Coronary artery (tissue), 2 donors: ENCODE measurements around the gene HOXA10.
A peak's percentile ranks its signal among the peaks of the same experiment; 100 is the strongest.

Experiments
- DNase-seq: peaks from one replicate; pipeline ENCODE4 v3.0.0-alpha.2; 2017; ENCODE audit warnings: low spot score
- H3K27ac ChIP-seq, 2 donors: fragments of 200-600 bp; sonication (generic); one replicate each; pipeline ENCODE4 v1.5.1; 2016 to 2019
- H3K4me3 ChIP-seq: fragments of 200-600 bp; sonication (generic); 2 replicates; pipeline ENCODE4 v1.5.1; 2016; ENCODE audit warnings: mild to moderate bottlenecking, moderate library complexity
- TF ChIP-seq, protein P1 (sequence below): fragments of 200-600 bp; sonication (generic); IDR thresholded peaks from one replicate; pipeline ENCODE4 v1.5.1; 2019; ENCODE audit warnings: antibody characterized with exemption

HOXA10 gene

DNA sequence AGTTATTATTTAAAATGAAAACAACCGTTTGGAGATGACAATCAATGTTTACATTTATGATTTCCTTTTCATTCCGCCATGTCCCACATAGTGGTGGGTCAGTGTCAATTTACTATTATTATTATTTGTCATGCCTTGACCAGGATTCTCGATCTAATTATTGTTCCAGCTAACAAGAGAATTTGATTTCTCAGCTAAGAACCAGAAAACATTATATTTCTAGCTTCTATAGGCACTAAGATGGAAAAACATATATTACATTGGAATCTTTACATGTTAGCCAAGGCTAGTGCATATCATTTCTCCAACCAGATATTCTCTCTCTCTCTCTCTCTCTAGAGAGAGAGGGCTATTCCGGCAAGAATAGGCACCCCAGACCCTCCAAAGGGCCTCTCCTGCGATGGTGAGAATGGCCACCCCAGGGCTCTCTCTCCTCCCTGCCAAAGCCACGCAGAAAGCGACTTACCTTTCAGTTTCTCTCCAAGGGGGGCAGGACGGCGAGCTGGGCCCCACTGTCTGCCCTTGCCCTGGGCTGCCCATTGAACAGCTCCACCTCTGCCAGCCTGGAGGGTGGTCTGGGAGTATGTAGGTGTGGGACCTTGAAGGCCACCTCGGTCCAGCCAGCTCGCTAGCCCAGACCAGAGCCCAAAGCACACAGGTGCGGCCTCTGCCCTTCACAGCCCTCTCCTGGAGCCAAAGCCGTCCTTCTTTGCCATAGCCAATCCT lies 24.1 kb downstream of the HOXA10 start:
- H3K4me3 ChIP-seq, result peak overlapping the region; percentile 60
- peak; percentile 58 for DNase-seq
- TF ChIP-seq, protein P1, sequence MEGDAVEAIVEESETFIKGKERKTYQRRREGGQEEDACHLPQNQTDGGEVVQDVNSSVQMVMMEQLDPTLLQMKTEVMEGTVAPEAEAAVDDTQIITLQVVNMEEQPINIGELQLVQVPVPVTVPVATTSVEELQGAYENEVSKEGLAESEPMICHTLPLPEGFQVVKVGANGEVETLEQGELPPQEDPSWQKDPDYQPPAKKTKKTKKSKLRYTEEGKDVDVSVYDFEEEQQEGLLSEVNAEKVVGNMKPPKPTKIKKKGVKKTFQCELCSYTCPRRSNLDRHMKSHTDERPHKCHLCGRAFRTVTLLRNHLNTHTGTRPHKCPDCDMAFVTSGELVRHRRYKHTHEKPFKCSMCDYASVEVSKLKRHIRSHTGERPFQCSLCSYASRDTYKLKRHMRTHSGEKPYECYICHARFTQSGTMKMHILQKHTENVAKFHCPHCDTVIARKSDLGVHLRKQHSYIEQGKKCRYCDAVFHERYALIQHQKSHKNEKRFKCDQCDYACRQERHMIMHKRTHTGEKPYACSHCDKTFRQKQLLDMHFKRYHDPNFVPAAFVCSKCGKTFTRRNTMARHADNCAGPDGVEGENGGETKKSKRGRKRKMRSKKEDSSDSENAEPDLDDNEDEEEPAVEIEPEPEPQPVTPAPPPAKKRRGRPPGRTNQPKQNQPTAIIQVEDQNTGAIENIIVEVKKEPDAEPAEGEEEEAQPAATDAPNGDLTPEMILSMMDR, result no peak
- no peak overlapping the region for H3K27ac ChIP-seq

DNA sequence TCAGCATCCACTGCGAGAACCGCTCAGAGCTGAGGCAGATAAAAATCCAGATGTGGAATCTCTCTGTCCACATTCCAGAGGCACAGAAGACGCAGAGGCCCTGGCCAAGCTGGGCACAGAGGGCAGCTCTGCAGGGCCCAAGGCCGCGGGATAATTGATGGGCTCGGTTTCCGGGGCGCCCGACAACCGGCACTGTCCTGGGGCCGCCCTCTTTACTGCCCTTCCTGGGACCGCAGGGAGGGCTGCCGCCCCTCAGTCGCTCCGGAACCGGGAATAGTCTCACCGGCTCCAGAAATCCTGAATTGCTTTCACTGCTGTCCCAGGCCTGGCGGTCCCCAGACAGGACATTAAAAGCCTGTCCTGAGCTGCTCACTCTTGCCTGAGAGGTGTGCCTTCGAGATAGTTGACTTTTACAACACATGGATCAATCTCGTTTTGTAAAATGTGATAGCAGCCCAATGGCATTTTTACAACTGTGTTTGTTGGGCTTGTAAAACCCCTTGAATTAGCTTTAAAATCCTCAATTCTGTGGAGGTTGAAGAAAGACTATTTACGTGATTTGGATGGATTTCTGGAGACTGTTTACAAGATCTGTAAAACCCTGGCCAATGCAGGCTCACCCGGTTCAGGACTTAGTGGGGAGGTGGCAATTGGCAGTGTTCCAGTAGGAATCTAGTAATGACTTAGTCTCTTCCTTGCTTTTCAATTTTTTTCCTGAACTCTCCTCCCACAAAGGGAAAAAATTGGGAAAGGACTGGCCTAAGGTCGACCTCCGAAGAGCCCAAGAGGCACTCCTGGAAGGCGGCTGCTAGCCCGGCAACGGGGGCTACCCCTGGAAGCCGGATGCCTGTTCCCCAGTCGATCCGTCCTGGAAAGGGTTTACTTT lies 25.1 kb downstream of the HOXA10 start:
- peak; percentile 61 for DNase-seq
- no peak overlapping the region for H3K27ac ChIP-seq
- no peak overlapping the region for H3K4me3 ChIP-seq
- TF ChIP-seq, protein P1, result no peak

DNA sequence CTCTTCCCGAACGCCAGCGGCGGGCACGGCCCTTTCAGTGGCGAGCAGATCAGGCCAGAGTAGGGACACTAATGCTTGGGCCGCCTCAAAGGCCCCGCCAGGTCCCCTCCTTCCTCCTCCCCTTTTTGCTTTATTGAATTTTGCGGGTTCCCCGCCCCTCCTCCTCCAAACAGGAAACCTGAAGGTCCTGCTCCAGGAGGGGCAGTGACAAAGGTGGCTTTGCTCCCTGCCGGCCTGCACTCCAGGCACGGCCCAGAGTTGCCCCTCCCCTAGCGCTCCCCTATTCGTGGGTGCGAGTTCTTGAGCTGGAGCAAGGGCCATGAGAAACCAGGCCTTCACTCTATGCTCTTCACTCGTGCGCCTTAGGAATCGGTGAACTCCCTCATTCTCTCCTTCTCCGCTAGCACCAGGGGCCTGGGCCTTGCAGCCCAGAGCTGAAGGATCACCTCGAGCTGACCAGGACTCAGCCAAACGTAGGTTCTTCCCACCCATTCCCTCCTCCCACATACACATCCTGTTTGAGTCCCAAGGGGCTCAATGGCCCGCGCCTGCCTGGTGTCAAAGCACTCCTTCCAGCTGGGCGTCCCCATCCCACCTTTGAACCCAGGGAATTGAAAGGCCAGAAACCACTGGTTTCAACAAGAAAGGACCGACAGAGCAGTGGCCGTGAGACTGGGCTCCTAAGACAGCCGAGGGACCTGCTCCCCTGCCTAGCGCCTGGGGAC lies 25.9 kb downstream of the HOXA10 start:
- DNase-seq, result peak; percentile 68
- no peak overlapping the region for H3K27ac ChIP-seq
- TF ChIP-seq, protein P1, result no peak
- H3K4me3 ChIP-seq, result peak overlapping the region; percentile 65

DNA sequence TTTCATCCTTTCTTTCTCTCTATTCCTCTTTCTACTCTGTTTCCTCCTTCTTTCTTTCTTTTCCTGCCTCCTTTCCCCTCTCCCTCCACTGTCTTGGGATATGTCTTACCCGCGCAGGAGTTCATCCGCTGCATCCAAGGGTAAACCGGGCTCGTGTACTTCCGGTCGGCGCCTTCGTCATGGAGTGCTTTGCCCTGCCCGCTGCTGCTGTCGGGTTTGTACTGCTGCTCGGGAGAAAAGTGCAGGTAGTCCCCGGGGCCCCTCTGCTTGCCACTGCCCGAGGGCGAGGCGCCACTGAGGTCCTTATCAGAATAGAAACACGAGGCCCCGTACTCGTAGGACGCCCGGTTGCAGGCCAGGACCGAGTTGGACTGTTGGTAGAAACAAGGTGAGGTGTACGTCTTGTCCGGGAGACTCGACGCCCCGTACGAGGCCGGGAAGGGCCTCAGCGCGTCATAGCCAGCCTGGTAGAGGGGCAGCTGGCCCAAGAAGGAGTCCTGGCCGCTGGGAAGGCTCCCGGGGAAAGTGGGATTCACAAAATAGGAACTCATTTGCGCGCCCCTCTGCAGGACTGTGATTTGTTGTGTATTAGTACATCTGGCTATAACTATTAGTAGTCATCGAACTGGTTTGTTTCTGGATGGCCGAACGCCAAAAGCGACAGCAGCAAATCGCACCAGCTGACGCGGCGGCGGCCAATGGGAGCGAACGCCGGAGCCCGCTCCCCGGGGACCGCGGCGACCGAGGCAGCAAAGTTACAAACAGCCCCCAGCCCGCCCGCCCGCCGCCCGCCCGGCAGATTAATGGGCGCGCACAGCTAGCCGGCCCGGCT lies 26.7 kb downstream of the HOXA10 start, which contains the start of gene HOXA6:
TSS of gene HOXA6 (minus strand) at position 576 of the 832 bp plus-strand sequence. CDS start at position 551, 25 bp downstream.
- TF ChIP-seq, protein P1, result no peak
- no peak within 1 kb of the TSS for H3K27ac ChIP-seq
- H3K4me3 ChIP-seq, result peak within 1 kb of the TSS; percentile 65
- peak; percentile 73 for DNase-seq

DNA sequence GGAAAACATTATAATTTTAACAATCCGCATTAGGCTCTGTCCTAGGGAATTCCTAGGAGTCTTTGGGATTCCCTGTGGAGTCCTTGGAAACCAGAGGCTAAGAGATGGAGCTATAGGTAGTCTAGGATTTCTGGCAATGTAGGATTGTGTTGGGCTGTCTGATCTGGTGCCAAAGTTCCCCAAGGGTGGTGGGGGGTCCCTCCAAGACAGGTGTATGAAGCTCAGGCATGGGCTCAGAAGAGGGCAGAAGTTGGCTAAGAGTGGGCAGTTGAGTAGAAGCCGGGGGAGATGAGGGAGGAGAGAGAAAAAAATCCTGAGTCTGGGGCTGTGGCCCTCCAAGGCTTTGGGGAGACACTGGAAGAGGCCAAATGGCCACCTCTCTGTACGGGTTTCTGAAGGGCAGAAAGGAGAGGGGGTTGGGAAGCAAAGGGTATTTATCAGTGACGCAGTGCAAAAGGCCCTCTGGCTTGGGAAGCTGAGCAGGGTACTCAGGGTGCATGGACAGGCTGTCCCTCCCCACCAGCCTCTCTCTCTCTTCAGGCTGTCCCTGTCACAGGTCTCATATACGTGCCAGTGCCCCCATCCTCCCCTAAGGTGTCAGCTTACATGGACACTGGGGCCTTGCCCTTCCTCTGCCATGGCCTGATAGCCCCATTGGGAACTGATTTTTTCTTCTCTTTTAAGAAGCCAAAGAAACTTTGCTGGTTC lies 27.5 kb downstream of the HOXA10 start:
- DNase-seq, result peak; percentile 54
- TF ChIP-seq, protein P1, result no peak
- H3K4me3 ChIP-seq, result no peak overlapping the region
- H3K27ac ChIP-seq, result no peak overlapping the region
